SK-N-SH treated with all-trans-retinoic acid at 6 μM for 48 hours (cell line): ENCODE measurements around the gene DNAJC17.

Experiments
- ARNTL ChIP-seq: fragments of 450-650 bp; formaldehyde crosslinking; IDR thresholded peaks from 2 replicates; pipeline ENCODE4 v1.5.0; 2020; ENCODE audit warnings: low read depth, mild to moderate bottlenecking, moderate library complexity, borderline replicate concordance
- CSRNP3 ChIP-seq: fragments of 250-450 bp; sonication (Bioruptor Pico); IDR thresholded peaks from 2 replicates; pipeline ENCODE4 v1.5.1; 2021; ENCODE audit warnings: mild to moderate bottlenecking, moderate library complexity
- ESRRG ChIP-seq: fragments of 250-450 bp; sonication (Bioruptor Pico); IDR thresholded peaks from 2 replicates; pipeline ENCODE4 v1.6.1; 2021; ENCODE audit warnings: mild to moderate bottlenecking
- GLIS3 ChIP-seq: fragments of 250-450 bp; sonication (Bioruptor Pico); IDR thresholded peaks from 2 replicates; pipeline ENCODE4 v1.5.0; 2020; ENCODE audit warnings: mild to moderate bottlenecking, moderate library complexity
- RARB ChIP-seq: fragments of 250-450 bp; sonication (Bioruptor Pico); IDR thresholded peaks from 2 replicates; pipeline ENCODE4 v1.8.0; 2021; ENCODE audit warnings: mild to moderate bottlenecking, moderate library complexity
- ZFP30 ChIP-seq: fragments of 450-650 bp; formaldehyde crosslinking; IDR thresholded peaks from 2 replicates; pipeline ENCODE4 v1.5.0; 2022; ENCODE audit warnings: mild to moderate bottlenecking, moderate library complexity

- TF ChIP-seq CSRNP3 (CRISPR knock-in tag) (no peak), ESRRG (CRISPR knock-in tag) (no peak), RARB (CRISPR knock-in tag) (no peak), ZFP30 (CRISPR knock-in tag) (no peak), ARNTL (CRISPR knock-in tag) (no peak), GLIS3 (CRISPR knock-in tag) (no peak)
These were observed 63.8 kb downstream of the DNAJC17 start for GRCh38 chr15:40743485-40743901.
